ENCODE measurements around the gene MTG2. TPM values are rescaled to one million over a fixed set of nuclear protein-coding genes. Genes with fewer than 3 reads are reported as not detected.
A peak's percentile ranks its signal among the peaks of the same experiment; 100 is the strongest.

Gene MTG2
- 17.5 TPM for total RNA-seq

GRCh38 chr20:62182469-62183425, at the start of gene MTG2:
TSS of gene MTG2 (plus strand) at chr20:62183028. CDS start at chr20:62193421, 10,393 bp downstream.
- peak; percentile 99 for DNase-seq (ENCODE audit: low spot score in 2 of 2)
- FAIRE-seq, result no peak

- no peak for DNase-seq (ENCODE audit: low spot score in 2 of 2)
- FAIRE-seq, result no peak
Measured at GRCh38 chr20:62133051-62133845, 49.6 kb upstream of the MTG2 start.

GRCh38 chr20:62133864-62134263, 49.0 kb upstream of the MTG2 start:
- FAIRE-seq (no peak), DNase-seq (ENCODE audit: low spot score in 2 of 2) (no peak)

- DNase-seq (ENCODE audit: low spot score in 2 of 2), result no peak
- FAIRE-seq, result no peak
Measured at GRCh38 chr20:62134735-62135231, 48.0 kb upstream of the MTG2 start.

- FAIRE-seq (no peak), DNase-seq (ENCODE audit: low spot score in 2 of 2) (no peak)
Measured at GRCh38 chr20:62135573-62136266, 47.1 kb upstream of the MTG2 start.

GRCh38 chr20:62136283-62137091, 46.3 kb upstream of the MTG2 start:
- DNase-seq (ENCODE audit: low spot score in 2 of 2), result no peak
- FAIRE-seq, result no peak

GRCh38 chr20:62137092-62137384, 45.8 kb upstream of the MTG2 start:
- DNase-seq (ENCODE audit: low spot score in 2 of 2) (no peak), FAIRE-seq (no peak)

GRCh38 chr20:62137478-62138203, 45.2 kb upstream of the MTG2 start:
- DNase-seq (ENCODE audit: low spot score in 2 of 2) (no peak), FAIRE-seq (no peak)

GRCh38 chr20:62138204-62138543, 44.7 kb upstream of the MTG2 start:
- DNase-seq (ENCODE audit: low spot score in 2 of 2), result no peak
- no peak for FAIRE-seq

- DNase-seq (ENCODE audit: low spot score in 2 of 2) (no peak), FAIRE-seq (no peak)
Measured at GRCh38 chr20:62138912-62139311, 43.9 kb upstream of the MTG2 start.

- DNase-seq (ENCODE audit: low spot score in 2 of 2), result no peak
- FAIRE-seq, result no peak
Measured at GRCh38 chr20:62139636-62140035, 43.2 kb upstream of the MTG2 start.

GRCh38 chr20:62141043-62141396, 41.8 kb upstream of the MTG2 start:
- DNase-seq (ENCODE audit: low spot score in 2 of 2) (no peak), FAIRE-seq (no peak)

GRCh38 chr20:62141397-62142251, 41.2 kb upstream of the MTG2 start:
- FAIRE-seq (no peak), DNase-seq (ENCODE audit: low spot score in 2 of 2) (no peak)

GRCh38 chr20:62142252-62143080, 40.4 kb upstream of the MTG2 start:
- no peak for FAIRE-seq

GRCh38 chr20:62143081-62143956, 39.5 kb upstream of the MTG2 start, which contains the start of the genes PSMA7 and SS18L1:
TSS of gene PSMA7 (minus strand) at chr20:62143394. CDS start at chr20:62143303, 91 bp downstream.
TSS of gene SS18L1 (plus strand) at chr20:62143769. CDS start at chr20:62143821, 52 bp downstream.
- peak; percentile 95 to 99 for DNase-seq (ENCODE audit: low spot score in 2 of 2)
- FAIRE-seq, result no peak

More at GRCh38 chr20:62142252-62143080, 40.4 kb upstream of the MTG2 start:
- DNase-seq (ENCODE audit: low spot score in 2 of 2), result no peak
